ENCODE data around the gene NDEL1. TPM values are rescaled to one million over a fixed set of nuclear protein-coding genes. Genes with fewer than 3 reads are reported as not detected.

The NDEL1 gene
- total RNA-seq, 1 experiment from 2014 or later: 38.4 TPM

GRCh38 chr17:8439681-8440080 lies 4.0 kb downstream of the NDEL1 start:
- Histone ChIP-seq H3K27me3 (ENCODE audit: insufficient read depth, low read length) (no peaks in the 10 kb centered on the region), H4K5ac (ENCODE audit: insufficient read length, low read depth, low read length) (no peak overlapping the region), H3T11ph (ENCODE audit: low read length) (no peak overlapping the region), H4K20me1 (ENCODE audit: control insufficient read depth, insufficient read depth, insufficient read length) (no peaks in the 10 kb centered on the region), H2AK5ac (ENCODE audit: insufficient read length, low read length) (no peak overlapping the region), H4K8ac (replicated peaks; ENCODE audit: insufficient read length, low read depth, low read length) (no peak overlapping the region), H4K91ac (ENCODE audit: insufficient read length, low read depth, low read length) (no peak overlapping the region), H3K18ac (ENCODE audit: insufficient read length, low read depth, low read length) (no peak overlapping the region), H3K4ac (ENCODE audit: low read depth, low read length) (no peak overlapping the region), H2BK20ac (ENCODE audit: low read depth, low read length, poor library complexity, severe bottlenecking) (no peak overlapping the region), H3K23ac (ENCODE audit: insufficient read length, low read depth, low read length) (no peak overlapping the region), H3K79me2 (ENCODE audit: insufficient read depth, low read length) (peaks cover 12% of the 10 kb centered on the region; the same call in 1 of the 2 replicates), H3K56ac (ENCODE audit: insufficient read length, low read depth, low read length) (no peak overlapping the region), H3K14ac (ENCODE audit: insufficient read depth, low read length) (no peak overlapping the region), H2BK5ac (ENCODE audit: insufficient read length, low read length) (no peak overlapping the region), H3K23me2 (ENCODE audit: insufficient read length, low read depth, low read length, poor library complexity, severe bottlenecking) (peaks cover 11% of the 10 kb centered on the region), H2BK120ac (ENCODE audit: low read depth, low read length, poor library complexity, severe bottlenecking) (no peak overlapping the region), H2BK15ac (ENCODE audit: low read depth, low read length) (no peak overlapping the region), H3K4me1 (ENCODE audit: insufficient read depth, low read length) (no peaks in the 10 kb centered on the region), H3K4me2 (ENCODE audit: insufficient read depth, insufficient read length, low read length) (no peak overlapping the region), H3K27ac (ENCODE audit: insufficient read length, low read depth, low read length) (no peak overlapping the region), H3K79me1 (ENCODE audit: insufficient read depth, low read depth, low read length, poor library complexity, severe bottlenecking) (peaks cover 6% of the 10 kb centered on the region), H2BK12ac (ENCODE audit: insufficient read length, low read depth, low read length) (no peak overlapping the region), H2AFZ (ENCODE audit: low read length) (no peak overlapping the region), H3K9me3 (ENCODE audit: control insufficient read depth, low read depth, low read length) (no peaks in the 10 kb centered on the region), H3K9ac (ENCODE audit: extremely low read depth, insufficient read length, low read length) (no peak overlapping the region)
- no CpG with 5 or more reads among the region's 3 CpGs for WGBS (ENCODE audit: extremely low coverage, insufficient read length, low lambda C conversion rate)
- TF ChIP-seq, protein P1, sequence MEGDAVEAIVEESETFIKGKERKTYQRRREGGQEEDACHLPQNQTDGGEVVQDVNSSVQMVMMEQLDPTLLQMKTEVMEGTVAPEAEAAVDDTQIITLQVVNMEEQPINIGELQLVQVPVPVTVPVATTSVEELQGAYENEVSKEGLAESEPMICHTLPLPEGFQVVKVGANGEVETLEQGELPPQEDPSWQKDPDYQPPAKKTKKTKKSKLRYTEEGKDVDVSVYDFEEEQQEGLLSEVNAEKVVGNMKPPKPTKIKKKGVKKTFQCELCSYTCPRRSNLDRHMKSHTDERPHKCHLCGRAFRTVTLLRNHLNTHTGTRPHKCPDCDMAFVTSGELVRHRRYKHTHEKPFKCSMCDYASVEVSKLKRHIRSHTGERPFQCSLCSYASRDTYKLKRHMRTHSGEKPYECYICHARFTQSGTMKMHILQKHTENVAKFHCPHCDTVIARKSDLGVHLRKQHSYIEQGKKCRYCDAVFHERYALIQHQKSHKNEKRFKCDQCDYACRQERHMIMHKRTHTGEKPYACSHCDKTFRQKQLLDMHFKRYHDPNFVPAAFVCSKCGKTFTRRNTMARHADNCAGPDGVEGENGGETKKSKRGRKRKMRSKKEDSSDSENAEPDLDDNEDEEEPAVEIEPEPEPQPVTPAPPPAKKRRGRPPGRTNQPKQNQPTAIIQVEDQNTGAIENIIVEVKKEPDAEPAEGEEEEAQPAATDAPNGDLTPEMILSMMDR (conservative IDR thresholded peaks at IDR 0.05): no peak
- Mint-ChIP-seq H3K4me1 (peaks cover 17 to 19% of the 10 kb centered on the region in 2 experiments), H3K9me3 (no peaks in the 10 kb centered on the region), H3K27me3 (ENCODE audit: low read depth) (no peaks in the 10 kb centered on the region), H3K4me3 (no peak overlapping the region), H3K36me3 (ENCODE audit: insufficient read depth in 1 of 3, low read depth in 3 of 3) (peaks cover 9 to 20% (median 9%) of the 10 kb centered on the region in 3 experiments; a peak in 6 of 7 replicates), H3K27ac (peak overlapping the region in 1 of 3 experiments; percentile 50; a peak in 1 of 7 replicates)
- no peak for DNase-seq

Measured in H9 (cell line).